Stomach (tissue), 4 donors: Measurements from ENCODE around the gene AUTS2.

Source experiments
- POLR2A ChIP-seq, 4 donors: fragments of 450-650 bp; IDR thresholded peaks; one replicate each; pipeline ENCODE4 v1.6.1; 2016; ENCODE audit warnings: antibody characterized with exemption in 4 of 4, control low read depth in 2 of 4, mild to moderate bottlenecking in 1 of 4, moderate library complexity in 1 of 4
- TF ChIP-seq, protein P1 (sequence below), 7 experiments: fragments of 450-650 bp in 4 of 7; fragments of 200-600 bp in 3 of 7; sonication (generic) in 3 of 7; IDR thresholded peaks; one replicate each; pipeline ENCODE4 v1.5.1; 2016 to 2019; ENCODE audit warnings: antibody characterized with exemption in 7 of 7, control low read depth in 2 of 7, mild to moderate bottlenecking in 1 of 7

GRCh38 chr7:70793060-70793459 is 1194.8 kb downstream of the AUTS2 start:
- TF ChIP-seq, protein P1, sequence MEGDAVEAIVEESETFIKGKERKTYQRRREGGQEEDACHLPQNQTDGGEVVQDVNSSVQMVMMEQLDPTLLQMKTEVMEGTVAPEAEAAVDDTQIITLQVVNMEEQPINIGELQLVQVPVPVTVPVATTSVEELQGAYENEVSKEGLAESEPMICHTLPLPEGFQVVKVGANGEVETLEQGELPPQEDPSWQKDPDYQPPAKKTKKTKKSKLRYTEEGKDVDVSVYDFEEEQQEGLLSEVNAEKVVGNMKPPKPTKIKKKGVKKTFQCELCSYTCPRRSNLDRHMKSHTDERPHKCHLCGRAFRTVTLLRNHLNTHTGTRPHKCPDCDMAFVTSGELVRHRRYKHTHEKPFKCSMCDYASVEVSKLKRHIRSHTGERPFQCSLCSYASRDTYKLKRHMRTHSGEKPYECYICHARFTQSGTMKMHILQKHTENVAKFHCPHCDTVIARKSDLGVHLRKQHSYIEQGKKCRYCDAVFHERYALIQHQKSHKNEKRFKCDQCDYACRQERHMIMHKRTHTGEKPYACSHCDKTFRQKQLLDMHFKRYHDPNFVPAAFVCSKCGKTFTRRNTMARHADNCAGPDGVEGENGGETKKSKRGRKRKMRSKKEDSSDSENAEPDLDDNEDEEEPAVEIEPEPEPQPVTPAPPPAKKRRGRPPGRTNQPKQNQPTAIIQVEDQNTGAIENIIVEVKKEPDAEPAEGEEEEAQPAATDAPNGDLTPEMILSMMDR (IDR thresholded peaks at IDR 0.05): no peak
- TF ChIP-seq POLR2A (IDR thresholded peaks at IDR 0.05): no peak
